H1 (cell line): ENCODE results near the gene RIOK3. TPM values are rescaled to one million over a fixed set of nuclear protein-coding genes. Genes with fewer than 3 reads are reported as not detected.

Experiments used
- CTCF ChIA-PET: fragments of 300-600 bp; sonication (Branson Sonifier 250); formaldehyde crosslinking; loops from one replicate; lab custom pipeline; 2021; ENCODE audit not compliant: partially characterized antibody; lab: Charles Lee
- POLR2A ChIA-PET: fragments of 300-600 bp; sonication (Branson Sonifier 250); formaldehyde crosslinking; loops from one replicate; lab custom pipeline; 2021; ENCODE audit warnings: inconsistent platforms; ENCODE audit not compliant: partially characterized antibody; lab: Charles Lee
- DNase-seq, 2 experiments: peaks; one replicate each; pipeline versions ENCODE4 v3.0.0 to v3.0.0-alpha.2; 2010 to 2022; ENCODE audit warnings: low spot score in 2 of 2, low read depth in 1 of 2, mixed read lengths in 1 of 2
- FAIRE-seq: peaks from 2 replicates; lab custom pipeline; 2011; peaks lifted over from hg19 to GRCh38; lab: Jason Lieb, UNC
- H2AFZ ChIP-seq: 2 replicates; pipeline ENCODE4 v1.8.1; 2012; ENCODE audit warnings: low read length, inconsistent platforms
- H2AK5ac ChIP-seq: 2 replicates; pipeline ENCODE4 v1.6.1; 2013; ENCODE audit warnings: low read depth, low read length
- H2BK120ac ChIP-seq: replicated peaks from 2 replicates; pipeline ENCODE3; 2013; ENCODE audit warnings: low read depth, low read length, inconsistent platforms
- H2BK12ac ChIP-seq: 2 replicates; pipeline ENCODE4 v1.6.1; 2013; ENCODE audit warnings: low read depth, low read length
- H2BK15ac ChIP-seq: 2 replicates; pipeline ENCODE4 v1.6.1; 2013; ENCODE audit warnings: low read length
- H2BK20ac ChIP-seq: 2 replicates; pipeline ENCODE4 v1.6.1; 2013; ENCODE audit warnings: low read length
- H2BK5ac ChIP-seq: 2 replicates; pipeline ENCODE4 v1.6.1; 2013; ENCODE audit warnings: low read depth, low read length
- H3K14ac ChIP-seq: 2 replicates; pipeline ENCODE4 v1.6.1; 2013; ENCODE audit warnings: inconsistent platforms; ENCODE audit not compliant: insufficient read length
- H3K18ac ChIP-seq: 2 replicates; pipeline ENCODE4 v1.6.1; 2013; ENCODE audit warnings: low read length; ENCODE audit errors: extremely low read depth
- H3K23ac ChIP-seq: 2 replicates; pipeline ENCODE4 v1.6.1; 2013; ENCODE audit warnings: inconsistent platforms; ENCODE audit not compliant: insufficient read length
- H3K23me2 ChIP-seq: 2 replicates; pipeline ENCODE4 v1.6.1; 2013; ENCODE audit warnings: low read depth, low read length
- H3K27ac ChIP-seq: 2 replicates; pipeline ENCODE4 v1.6.1; 2011; ENCODE audit warnings: low read depth, low read length, inconsistent platforms
- H3K27me3 ChIP-seq, 4 experiments: replicated peaks in 1 of 4; 1 replicate in 1 of 4; 2 replicates in 3 of 4; pipeline versions ENCODE4 v1.6.1 to v1.8.1; 2011 to 2013; ENCODE audit warnings: low read length in 3 of 4, mild to moderate bottlenecking in 3 of 4, inconsistent platforms in 2 of 4, mixed read lengths in 2 of 4, moderate library complexity in 1 of 4; ENCODE audit not compliant: control insufficient read depth in 3 of 4, insufficient read depth in 3 of 4; ENCODE audit errors: extremely low read depth in 1 of 4
- H3K36me3 ChIP-seq, 4 experiments: 2 replicates each; pipeline versions ENCODE4 v1.6.1 to v1.8.1; 2011 to 2013; ENCODE audit warnings: mild to moderate bottlenecking in 4 of 4, low read length in 3 of 4, moderate library complexity in 2 of 4, control low read depth in 1 of 4, inconsistent platforms in 1 of 4; ENCODE audit not compliant: insufficient read depth in 4 of 4, control insufficient read depth in 2 of 4
- H3K4ac ChIP-seq: replicated peaks from 2 replicates; pipeline ENCODE3; 2013; ENCODE audit warnings: low read length, low read depth, mixed read lengths, inconsistent platforms; ENCODE audit not compliant: insufficient read length
- H3K4me1 ChIP-seq, 4 experiments: replicated peaks in 1 of 4; 1 replicate in 1 of 4; 2 replicates in 3 of 4; pipeline versions ENCODE4 v1.6.1 to v1.8.1; 2011 to 2013; ENCODE audit warnings: low read length in 3 of 4, inconsistent platforms in 2 of 4, mixed read lengths in 1 of 4; ENCODE audit not compliant: insufficient read depth in 4 of 4, control insufficient read depth in 3 of 4
- H3K4me2 ChIP-seq, 2 experiments: 2 replicates each; pipeline versions ENCODE4 v1.6.1 to v1.8.1; 2011 to 2013; ENCODE audit warnings: low read depth in 2 of 2, low read length in 2 of 2, control low read depth in 1 of 2, inconsistent platforms in 1 of 2, mild to moderate bottlenecking in 1 of 2; ENCODE audit not compliant: insufficient read depth in 1 of 2
- H3K4me3 ChIP-seq, 4 experiments: fragments of 200-600, 300-600 bp in 1 of 4; sonication (generic), shearing (Covaris generic), sonication (Bioruptor Twin) in 1 of 4; 2 replicates each; pipeline versions ENCODE4 v1.5.1 to v1.8.1; 2011 to 2016; ENCODE audit warnings: low read length in 4 of 4, low read depth in 3 of 4, control low read depth in 2 of 4, inconsistent platforms in 2 of 4, mild to moderate bottlenecking in 2 of 4, mixed read lengths in 1 of 4, moderate library complexity in 1 of 4; ENCODE audit not compliant: insufficient read depth in 2 of 4; ENCODE audit errors: extremely low read depth in 1 of 4
- H3K56ac ChIP-seq: replicated peaks from 2 replicates; pipeline ENCODE3; 2013; ENCODE audit warnings: low read depth, mild to moderate bottlenecking, mixed read lengths, low read length, inconsistent platforms; ENCODE audit not compliant: insufficient read length
- H3K79me1 ChIP-seq: 2 replicates; pipeline ENCODE4 v1.6.1; 2013; ENCODE audit warnings: low read depth, low read length, control low read depth
- H3K79me2 ChIP-seq, 2 experiments: 2 replicates each; pipeline versions ENCODE4 v1.6.1 to v1.8.1; 2012 to 2013; ENCODE audit warnings: low read length in 2 of 2, mild to moderate bottlenecking in 2 of 2, inconsistent platforms in 1 of 2; ENCODE audit not compliant: insufficient read depth in 2 of 2, control insufficient read depth in 1 of 2
- H3K9ac ChIP-seq, 4 experiments: replicated peaks in 1 of 4; 1 replicate in 1 of 4; 2 replicates in 3 of 4; pipeline versions ENCODE4 v1.6.1 to v1.8.1; 2011 to 2013; ENCODE audit warnings: low read depth in 3 of 4, low read length in 3 of 4, control low read depth in 2 of 4, mild to moderate bottlenecking in 2 of 4, moderate library complexity in 2 of 4, inconsistent platforms in 1 of 4; ENCODE audit errors: extremely low read depth in 1 of 4
- H3K9me3 ChIP-seq, 2 experiments: 2 replicates each; pipeline versions ENCODE4 v1.6.1 to v1.8.1; 2012 to 2013; ENCODE audit warnings: mild to moderate bottlenecking in 2 of 2, moderate library complexity in 2 of 2, control low read depth in 1 of 2, inconsistent platforms in 1 of 2, low read depth in 1 of 2, low read length in 1 of 2, mixed read lengths in 1 of 2; ENCODE audit not compliant: insufficient read depth in 2 of 2
- H4K20me1 ChIP-seq, 2 experiments: replicated peaks in 1 of 2; 2 replicates each; pipeline versions ENCODE3 to v1.8.1; 2011 to 2013; ENCODE audit warnings: inconsistent platforms in 2 of 2, low read length in 2 of 2, mild to moderate bottlenecking in 1 of 2; ENCODE audit not compliant: insufficient read depth in 2 of 2, control insufficient read depth in 1 of 2
- H4K5ac ChIP-seq: 2 replicates; pipeline ENCODE4 v1.6.1; 2013; ENCODE audit warnings: low read length, low read depth, mixed read lengths, inconsistent platforms; ENCODE audit not compliant: insufficient read length
- H4K8ac ChIP-seq: 2 replicates; pipeline ENCODE4 v1.8.0; 2013; ENCODE audit warnings: mild to moderate bottlenecking, moderate library complexity, low read length, inconsistent platforms; ENCODE audit not compliant: insufficient read depth; ENCODE audit errors: extremely low read depth
- H4K91ac ChIP-seq: replicated peaks from 2 replicates; pipeline ENCODE3; 2013; ENCODE audit warnings: low read length, mixed read lengths, inconsistent platforms; ENCODE audit not compliant: insufficient read length
- JUND ChIP-seq: IDR thresholded peaks from 2 replicates; pipeline ENCODE4 v1.6.1; 2011; ENCODE audit warnings: mild to moderate bottlenecking, improper control_type of control experiment, low read length
- WGBS, 2 experiments: shearing (Covaris generic) in 1 of 2; methylation state at CpG; one replicate each; pipeline versions ENCODE4 v1.1.6 to v1.1.7; 2013 to 2015; ENCODE audit warnings: low lambda C conversion rate in 2 of 2, mixed read lengths in 2 of 2, inconsistent platforms in 1 of 2, low coverage in 1 of 2, missing lambda C conversion rate in 1 of 2; ENCODE audit not compliant: insufficient replicate concordance in 2 of 2, insufficient coverage in 1 of 2, insufficient read length in 1 of 2; ENCODE audit errors: extremely low coverage in 1 of 2, missing lambda C conversion rate in 1 of 2; 5-methylcytosine and 5-hydroxymethylcytosine counted together
- polyA plus RNA-seq, 7 experiments: library from polyadenylated mRNA; depleted of rRNA in 3 of 7; stranded (reverse) in 5 of 7; unstranded in 2 of 7; fragments of >200 nt in 5 of 7; fragments of 200-250 nt in 2 of 7; gene quantifications; 1 replicate in 5 of 7; 2 replicates in 1 of 7; 4 replicates in 1 of 7; pipeline versions ENCODE4 v1.2.1 to v1.2.3, GENCODE V29; 2011 to 2013; ENCODE audit warnings: missing spikeins in 2 of 7, mixed read lengths in 2 of 7
- total RNA-seq: library from RNA; stranded (reverse); fragmentation: NEBNext Ultra II Directional; extraction: Animal tissue kit (Norgen Biotek cat#: 25700); gene quantifications from 2 replicates; pipeline ENCODE4 v1.2.1, GENCODE V29; 2021

The RIOK3 gene
- total and polyA plus RNA-seq, 2 of the 8 experiments (the other 6 are each of a cell fraction or from before 2014, with no cell fraction given) = 7.5 to 24.3 TPM

GRCh38 chr18:23456835-23457234, 3.7 kb downstream of the RIOK3 start:
- Histone ChIP-seq H3K9me3 (no peaks in the 10 kb centered on the region), H3K18ac (no peak overlapping the region), H3K23ac (no peak overlapping the region), H2AFZ (no peak overlapping the region), H2BK15ac (no peak overlapping the region), H2BK20ac (no peak overlapping the region), H3K36me3 (no peaks in the 10 kb centered on the region), H4K91ac (no peak overlapping the region), H3K27me3 (no peaks in the 10 kb centered on the region), H3K27ac (no peak overlapping the region), H3K79me2 (peaks cover 0 to 63% of the 10 kb centered on the region in 2 experiments; a peak in 3 of 4 replicates), H3K79me1 (peaks cover 2% of the 10 kb centered on the region), H3K4me3 (no peak overlapping the region), H3K4me1 (no peaks in the 10 kb centered on the region), H3K4ac (no peak overlapping the region), H2BK120ac (no peak overlapping the region), H3K14ac (no peak overlapping the region), H3K23me2 (peaks cover 3% of the 10 kb centered on the region; the same call in 1 of the 2 replicates), H4K20me1 (peaks cover 0 to 8% of the 10 kb centered on the region in 2 experiments), H3K4me2 (no peak overlapping the region), H4K5ac (no peak overlapping the region), H2AK5ac (no peak overlapping the region), H3K56ac (no peak overlapping the region), H3K9ac (no peak overlapping the region), H4K8ac (no peak overlapping the region), H2BK12ac (no peak overlapping the region), H2BK5ac (no peak overlapping the region)
- 89% methylated on average over 2 of the region's 2 CpGs; no CpG with 5 or more reads in 1 of the 2 experiments for WGBS, 2 experiments
- no peak for FAIRE-seq
- POLR2A ChIA-PET = no interaction called here
- no peak for DNase-seq
- CTCF ChIA-PET = interaction anchor here (0.7 kb wide), 1 partner anchor 23 kb away, joined by 3 read pairs; no protein-coding TSS in a partner anchor
- TF ChIP-seq JUND = no peak
